PFSK-1 (cell line): ENCODE results near the gene SPRTN.

Experiments
- POLR2AphosphoS5 ChIP-seq: IDR thresholded peaks from 2 replicates; pipeline ENCODE4 v1.6.1; 2012; ENCODE audit warnings: low read depth, mild to moderate bottlenecking, control low read depth, low read length, moderate library complexity
- REST ChIP-seq, 2 experiments: IDR thresholded peaks; 2 replicates each; pipeline versions ENCODE4 v1.6.1 to v1.8.0; 2011 to 2012; ENCODE audit warnings: low read depth in 2 of 2, low read length in 2 of 2, control low read depth in 1 of 2, inconsistent platforms in 1 of 2, mild to moderate bottlenecking in 1 of 2, moderate library complexity in 1 of 2; ENCODE audit not compliant: insufficient read depth in 1 of 2

GRCh38 chr1:231348442-231348841, 10.3 kb downstream of the SPRTN start:
- TF ChIP-seq POLR2AphosphoS5 (no peak), REST (IDR thresholded peaks at IDR 0.05; ENCODE audit: insufficient read depth in 1 of 2, low read depth in 2 of 2, low read length in 2 of 2) (no peak)
